K562 (cell line): Measurements from ENCODE around the gene STIM1. TPM values are rescaled to one million over a fixed set of nuclear protein-coding genes. Genes with fewer than 3 reads are reported as not detected.

ENCODE experiments used
- CHAMP1 ChIP-seq: fragments of 450-650 bp; IDR thresholded peaks from 2 replicates; pipeline ENCODE4 v1.6.1; 2016; ENCODE audit warnings: mild to moderate bottlenecking
- E2F4 ChIP-seq: sonication (generic); formaldehyde crosslinking; IDR thresholded peaks from 2 replicates; pipeline ENCODE4 v1.8.0; 2022; ENCODE audit warnings: mild to moderate bottlenecking, low read depth, missing genetic modification reagents
- FUS ChIP-seq: fragments of 200-400 bp; formaldehyde crosslinking; optimal IDR thresholded peaks from 2 replicates; pipeline ENCODE3; 2017; ENCODE audit warnings: low read depth, low read length
- KDM4B ChIP-seq, 2 experiments: fragments of 450-650 bp in 1 of 2; sonication (generic) in 1 of 2; IDR thresholded peaks; 2 replicates each; pipeline ENCODE4 v1.6.1; 2016 to 2017; ENCODE audit warnings: borderline replicate concordance in 2 of 2, antibody characterized with exemption in 1 of 2, low read depth in 1 of 2, mild to moderate bottlenecking in 1 of 2
- KDM5B ChIP-seq: fragments of 200-600 bp; sonication (generic); IDR thresholded peaks from 2 replicates; pipeline ENCODE4 v1.6.1; 2012; ENCODE audit warnings: low read depth, mild to moderate bottlenecking, moderate library complexity, low read length, control low read depth, inconsistent platforms; ENCODE audit not compliant: insufficient replicate concordance
- LARP7 ChIP-seq: fragments of 450-650 bp; IDR thresholded peaks from 2 replicates; pipeline ENCODE4 v1.6.1; 2016
- MTA3 ChIP-seq: fragments of 450-650 bp; formaldehyde crosslinking; IDR thresholded peaks from 2 replicates; pipeline ENCODE4 v1.6.1; 2017; ENCODE audit warnings: mild to moderate bottlenecking, borderline replicate concordance
- MXD1 ChIP-seq: fragments of 250-450 bp; sonication (Bioruptor Pico); IDR thresholded peaks from 2 replicates; pipeline ENCODE4 v1.8.0; 2021; ENCODE audit warnings: borderline replicate concordance, mild to moderate bottlenecking, moderate library complexity; ENCODE audit not compliant: poor library complexity, severe bottlenecking
- PHF8 ChIP-seq: fragments of 200-600 bp; sonication (generic); IDR thresholded peaks from 2 replicates; pipeline ENCODE4 v1.6.1; 2012; ENCODE audit warnings: mixed run types, mild to moderate bottlenecking, inconsistent platforms, low read length, moderate library complexity, borderline replicate concordance
- RBM14 ChIP-seq: fragments of 200-400 bp; formaldehyde crosslinking; IDR thresholded peaks from 2 replicates; pipeline ENCODE4 v1.6.1; 2018; ENCODE audit warnings: low read depth, mild to moderate bottlenecking, low read length, moderate library complexity, borderline replicate concordance; ENCODE audit not compliant: insufficient read depth
- TAF7 ChIP-seq: fragments of 450-650 bp; IDR thresholded peaks from 2 replicates; pipeline ENCODE4 v1.6.1; 2016; ENCODE audit warnings: missing genetic modification characterization, missing compliant biosample characterization
- ZNF146 ChIP-seq: IDR thresholded peaks from one replicate; pipeline ENCODE4 v1.6.1; 2018; ENCODE audit warnings: missing compliant biosample characterization; ENCODE audit not compliant: unreplicated experiment
- ZNF518B ChIP-seq: fragments of 250-450 bp; sonication (Bioruptor Pico); IDR thresholded peaks from 2 replicates; pipeline ENCODE4 v1.5.0; 2021; ENCODE audit warnings: mild to moderate bottlenecking, moderate library complexity
- polyA plus RNA-seq, 8 experiments: library from polyadenylated mRNA; depleted of rRNA in 4 of 8; stranded (reverse) in 5 of 8; unstranded in 3 of 8; fragments of >200 nt; fragmentation: Nextera tagmentation in 2 of 8; fragmentation: Illumina TruSeq in 1 of 8; extraction: Ambion mirVana in 2 of 8; extraction: Trizol in 1 of 8; gene quantifications; 2 replicates each; pipeline versions ENCODE4 v1.2.1 to v1.2.3, GENCODE V29; 2011 to 2014; ENCODE audit warnings: inconsistent platforms in 1 of 8, missing spikeins in 1 of 8
- total RNA-seq, 7 experiments: library from RNA; depleted of rRNA in 6 of 7; stranded (reverse); fragments of >200 nt in 6 of 7; fragmentation: Illumina TruSeq in 2 of 7; extraction: Trizol in 2 of 7; gene quantifications; 2 replicates each; pipeline versions ENCODE4 v1.2.1 to v1.2.3, GENCODE V29; 2011 to 2021; ENCODE audit warnings: low replicate concordance in 1 of 7

STIM1 gene
- total and polyA plus RNA-seq, 9 of the 15 experiments (the other 6 are each of a cell fraction or from before 2014, with no cell fraction given), result 7.7 to 50.5 (median 22.5) TPM

- TF ChIP-seq LARP7 (no peak), MXD1 (CRISPR knock-in tag) (no peak), FUS (no peak), E2F4 (no peak), KDM5B (no peak), PHF8 (peak; percentile 59; the same call in 1 of the 2 replicates), MTA3 (peak; percentile 35; the same call in 1 of the 2 replicates), KDM4B (IDR thresholded peaks at IDR 0.05; ENCODE audit: borderline replicate concordance in 2 of 2, low read depth in 1 of 2) (0 out of 4 replicates have a peak, but pooled peaks of 1 of the 2 experiments have one; percentile 11), ZNF146 (no peak), CHAMP1 (peak; percentile 39; the same call in 1 of the 2 replicates), RBM14 (no peak), ZNF518B (CRISPR knock-in tag) (no peak), TAF7 (tag) (no peak)
Observed at GRCh38 chr11:3807909-3808860, 47.3 kb upstream of the STIM1 start, which contains the start of gene PGAP2 (continued).
